Effector memory CD4-positive, alpha-beta T cell (primary cell): Measurements from ENCODE around the gene BBS1.

ENCODE experiments used
- DNase-seq, 3 donors: peaks; one replicate each; pipeline ENCODE4 v3.0.0-alpha.2; 2020
- H3K27ac ChIP-seq: 2 replicates; pipeline ENCODE4 v1.7.0; 2013; ENCODE audit warnings: mild to moderate bottlenecking, low read length, moderate library complexity; ENCODE audit not compliant: insufficient read depth, poor library complexity, severe bottlenecking
- H3K27me3 ChIP-seq: replicated peaks from 2 replicates; pipeline ENCODE4 v1.7.0; 2013; ENCODE audit warnings: mild to moderate bottlenecking, low read length; ENCODE audit not compliant: insufficient read depth, control insufficient read depth, poor library complexity, severe bottlenecking
- H3K36me3 ChIP-seq: 2 replicates; pipeline ENCODE4 v1.7.0; 2013; ENCODE audit warnings: mild to moderate bottlenecking, low read length, moderate library complexity; ENCODE audit not compliant: control insufficient read depth, insufficient read depth
- H3K4me1 ChIP-seq: 2 replicates; pipeline ENCODE4 v1.7.0; 2013; ENCODE audit warnings: low read length, mild to moderate bottlenecking; ENCODE audit not compliant: control insufficient read depth, insufficient read depth, poor library complexity, severe bottlenecking
- H3K4me3 ChIP-seq: 2 replicates; pipeline ENCODE4 v1.7.0; 2013; ENCODE audit warnings: low read length, low read depth, mild to moderate bottlenecking; ENCODE audit not compliant: insufficient read depth, poor library complexity, severe bottlenecking
- H3K9me3 ChIP-seq: 2 replicates; pipeline ENCODE4 v1.7.0; 2013; ENCODE audit warnings: mild to moderate bottlenecking, low read length, moderate library complexity; ENCODE audit not compliant: control insufficient read depth

The BBS1 gene

DNA sequence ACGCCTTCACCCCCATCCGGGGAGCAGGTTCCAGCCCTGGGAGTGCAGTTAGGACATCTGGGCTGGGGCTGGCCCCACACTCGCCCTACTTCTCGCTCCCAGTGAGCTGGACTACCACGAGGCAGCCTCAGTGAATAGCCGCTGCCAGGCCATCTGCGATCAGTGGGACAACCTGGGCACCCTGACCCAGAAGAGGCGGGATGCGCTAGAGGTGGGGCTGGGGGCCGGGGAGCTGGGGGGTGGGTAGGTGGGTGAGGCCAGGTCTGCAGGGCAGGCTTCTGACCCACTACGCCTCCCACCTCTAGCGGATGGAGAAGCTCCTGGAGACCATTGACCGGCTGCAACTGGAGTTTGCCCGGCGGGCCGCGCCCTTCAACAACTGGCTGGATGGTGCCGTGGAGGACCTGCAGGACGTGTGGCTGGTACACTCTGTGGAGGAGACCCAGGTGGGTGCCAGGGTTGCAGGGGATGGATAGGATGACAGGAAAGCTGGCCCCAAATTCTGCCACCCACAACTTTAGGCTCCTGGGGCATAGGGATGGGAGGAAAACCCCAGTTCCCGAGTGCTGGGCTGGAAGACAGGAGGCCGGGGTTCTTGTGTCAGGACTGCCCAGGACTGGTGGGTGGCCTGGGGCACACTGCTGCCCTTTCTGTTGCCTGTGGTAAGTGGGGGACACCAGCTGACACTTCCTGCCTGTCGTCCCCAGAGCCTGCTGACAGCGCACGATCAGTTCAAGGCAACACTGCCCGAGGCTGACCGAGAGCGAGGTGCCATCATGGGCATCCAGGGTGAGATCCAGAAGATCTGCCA lies 49.6 kb downstream of the BBS1 start:
- peaks cover 4% of the 10 kb centered on the region for H3K4me1 ChIP-seq
- H3K9me3 ChIP-seq = no peaks in the 10 kb centered on the region
- DNase-seq = no peak
- no peak overlapping the region for H3K27ac ChIP-seq
- no peaks in the 10 kb centered on the region for H3K27me3 ChIP-seq
- H3K4me3 ChIP-seq = no peak overlapping the region
- no peaks in the 10 kb centered on the region for H3K36me3 ChIP-seq

DNA sequence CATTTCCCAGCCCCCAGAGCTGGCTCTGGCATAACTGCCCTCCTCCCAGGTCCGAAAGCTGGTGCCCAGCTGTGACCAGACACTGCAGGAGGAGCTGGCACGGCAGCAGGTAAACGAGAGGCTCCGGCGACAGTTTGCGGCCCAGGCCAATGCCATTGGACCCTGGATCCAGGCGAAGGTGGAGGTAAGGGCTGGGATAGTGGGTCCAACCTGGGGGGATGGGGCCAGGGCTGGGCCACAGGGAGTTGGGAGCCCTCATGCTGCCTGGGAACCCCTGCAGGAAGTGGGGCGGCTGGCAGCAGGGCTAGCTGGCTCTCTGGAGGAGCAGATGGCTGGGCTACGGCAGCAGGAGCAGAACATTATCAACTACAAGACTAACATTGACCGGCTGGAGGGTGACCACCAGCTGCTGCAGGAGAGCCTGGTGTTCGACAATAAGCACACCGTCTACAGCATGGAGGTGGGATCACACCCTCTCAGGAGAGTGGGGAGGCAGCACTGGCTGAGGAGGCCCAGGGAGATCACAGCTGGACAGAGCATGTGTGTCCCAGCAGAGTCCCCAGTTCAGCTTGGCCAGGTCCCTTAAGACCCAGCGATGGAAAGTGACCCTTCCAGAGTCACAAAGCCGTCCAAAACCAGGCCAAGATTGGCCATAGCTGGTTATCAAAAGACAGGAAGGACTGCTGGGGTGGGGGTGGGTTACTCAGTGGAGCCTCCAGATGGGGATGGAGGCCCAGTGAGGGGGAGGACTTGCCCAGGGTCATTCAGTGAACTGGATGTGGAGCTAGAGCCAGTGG lies 50.9 kb downstream of the BBS1 start:
- no peaks in the 10 kb centered on the region for H3K27me3 ChIP-seq
- no peaks in the 10 kb centered on the region for H3K9me3 ChIP-seq
- DNase-seq = no peak
- H3K27ac ChIP-seq = no peak overlapping the region
- no peaks in the 10 kb centered on the region for H3K36me3 ChIP-seq
- H3K4me3 ChIP-seq = no peak overlapping the region
- peaks cover 4% of the 10 kb centered on the region for H3K4me1 ChIP-seq

DNA sequence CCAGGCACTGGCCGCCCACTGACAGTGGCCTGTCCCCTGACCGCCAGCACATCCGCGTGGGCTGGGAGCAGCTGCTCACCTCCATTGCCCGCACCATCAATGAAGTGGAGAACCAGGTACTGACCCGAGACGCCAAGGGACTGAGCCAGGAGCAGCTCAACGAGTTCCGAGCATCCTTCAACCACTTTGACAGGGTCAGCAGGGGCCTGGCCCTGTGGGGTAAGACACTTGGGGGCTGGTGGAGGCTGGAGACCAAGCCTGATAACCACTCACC lies 51.5 kb downstream of the BBS1 start:
- DNase-seq = no peak
- Histone ChIP-seq H3K9me3 (no peaks in the 10 kb centered on the region), H3K36me3 (no peaks in the 10 kb centered on the region), H3K27me3 (no peaks in the 10 kb centered on the region), H3K4me1 (peaks cover 4% of the 10 kb centered on the region), H3K27ac (no peak overlapping the region), H3K4me3 (no peak overlapping the region)

DNA sequence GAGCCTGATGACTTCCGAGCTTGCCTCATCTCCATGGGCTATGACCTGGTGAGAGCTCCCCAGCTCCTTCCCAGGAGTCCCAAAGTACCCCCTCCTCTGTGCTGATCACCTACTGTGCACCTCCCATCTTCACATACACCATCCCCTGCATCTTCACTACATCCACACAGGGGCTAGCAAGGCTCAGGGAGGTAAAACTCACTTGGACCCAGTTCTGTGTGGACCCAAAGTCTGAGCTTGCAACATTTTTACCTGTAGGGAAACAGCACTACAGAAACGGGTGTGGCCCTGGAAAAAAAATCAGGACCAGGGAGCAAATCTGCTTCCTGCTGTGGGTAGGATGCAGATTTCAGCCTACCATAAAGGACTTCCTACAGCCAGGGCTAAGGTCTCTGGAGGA lies 51.8 kb downstream of the BBS1 start:
- H3K9me3 ChIP-seq = no peaks in the 10 kb centered on the region
- no peaks in the 10 kb centered on the region for H3K27me3 ChIP-seq
- H3K4me1 ChIP-seq = peaks cover 4% of the 10 kb centered on the region
- H3K27ac ChIP-seq = no peak overlapping the region
- H3K4me3 ChIP-seq = no peak overlapping the region
- H3K36me3 ChIP-seq = no peaks in the 10 kb centered on the region
- DNase-seq = no peak

DNA sequence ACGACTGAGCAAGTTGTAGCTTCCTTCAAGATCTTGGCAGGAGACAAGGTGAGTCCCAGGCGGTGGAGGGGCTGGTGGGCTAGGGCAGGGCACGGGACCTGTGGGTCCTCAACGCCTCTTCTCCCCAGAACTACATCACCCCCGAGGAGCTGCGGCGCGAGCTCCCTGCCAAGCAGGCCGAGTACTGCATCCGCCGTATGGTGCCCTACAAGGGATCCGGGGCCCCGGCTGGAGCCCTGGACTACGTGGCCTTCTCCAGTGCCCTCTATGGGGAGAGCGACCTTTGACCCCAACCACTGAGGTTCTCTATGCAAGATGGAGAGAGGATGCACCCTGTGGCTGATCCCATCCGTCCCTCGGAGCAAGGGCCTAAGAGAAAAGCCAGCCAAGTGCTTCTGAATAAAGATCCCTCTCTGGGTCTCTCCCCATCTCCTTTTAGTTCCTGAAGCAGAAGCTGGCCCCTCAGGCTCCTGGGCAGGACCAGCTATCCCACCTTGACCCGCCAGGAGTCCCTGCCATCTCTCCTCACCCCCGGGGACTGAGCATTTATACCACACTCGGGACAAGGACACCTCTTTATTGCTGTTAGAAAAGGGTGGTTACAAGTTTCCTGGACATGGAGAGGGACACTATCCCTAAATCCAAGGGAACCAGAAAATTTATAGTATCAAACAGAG lies 52.6 kb downstream of the BBS1 start:
- H3K9me3 ChIP-seq = no peaks in the 10 kb centered on the region
- H3K36me3 ChIP-seq = no peaks in the 10 kb centered on the region
- no peak overlapping the region for H3K27ac ChIP-seq
- H3K4me1 ChIP-seq = peaks cover 9% of the 10 kb centered on the region
- no peaks in the 10 kb centered on the region for H3K27me3 ChIP-seq
- no peak for DNase-seq
- H3K4me3 ChIP-seq = no peak overlapping the region

DNA sequence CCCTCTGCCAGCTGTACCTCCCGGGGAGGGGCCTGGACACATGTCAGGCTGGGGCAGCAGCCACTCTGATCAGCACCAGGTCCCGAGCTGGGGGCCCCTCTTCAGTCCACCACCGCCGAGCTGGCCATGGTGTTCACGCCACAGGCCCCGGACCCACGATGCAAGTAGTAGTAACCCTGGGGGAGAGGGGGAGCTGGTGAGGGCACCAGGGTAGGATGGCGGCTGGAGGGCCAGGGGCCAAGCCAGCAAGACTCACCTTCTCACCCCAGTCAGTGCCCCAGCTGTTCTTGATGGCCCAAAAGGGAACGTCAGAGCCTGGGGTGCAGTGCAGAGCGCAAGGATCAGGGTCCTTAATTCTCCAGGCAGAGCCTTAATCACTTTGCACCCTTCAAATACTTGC lies 53.4 kb downstream of the BBS1 start:
- no peak overlapping the region for H3K4me3 ChIP-seq
- peaks cover 8% of the 10 kb centered on the region for H3K4me1 ChIP-seq
- no peaks in the 10 kb centered on the region for H3K27me3 ChIP-seq
- no peak overlapping the region for H3K27ac ChIP-seq
- DNase-seq = no peak
- H3K36me3 ChIP-seq = no peaks in the 10 kb centered on the region
- no peaks in the 10 kb centered on the region for H3K9me3 ChIP-seq

DNA sequence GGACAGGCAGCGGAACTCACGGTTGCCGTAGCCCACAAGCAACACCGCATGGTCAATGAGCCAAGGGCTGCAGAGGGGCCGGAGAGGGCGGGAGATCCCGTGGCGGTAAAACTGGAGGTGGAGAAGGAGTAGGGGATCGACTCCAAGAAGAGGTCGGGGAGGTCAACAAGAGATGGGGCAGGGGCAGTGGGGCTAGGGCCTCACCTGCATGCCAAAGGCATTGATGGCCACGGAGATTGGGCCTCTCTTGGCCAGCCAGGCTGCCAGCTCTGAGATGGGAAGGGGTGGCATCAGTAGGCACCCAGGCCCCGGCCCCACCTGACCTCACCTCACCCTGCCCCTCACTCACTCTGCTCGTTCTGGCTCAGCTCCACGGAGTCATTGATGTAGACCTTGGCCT lies 54.1 kb downstream of the BBS1 start:
- no peak overlapping the region for H3K4me3 ChIP-seq
- no peak overlapping the region for H3K27ac ChIP-seq
- H3K9me3 ChIP-seq = no peaks in the 10 kb centered on the region
- DNase-seq = no peak
- H3K4me1 ChIP-seq = peaks cover 5% of the 10 kb centered on the region
- H3K36me3 ChIP-seq = no peaks in the 10 kb centered on the region
- H3K27me3 ChIP-seq = no peaks in the 10 kb centered on the region

DNA sequence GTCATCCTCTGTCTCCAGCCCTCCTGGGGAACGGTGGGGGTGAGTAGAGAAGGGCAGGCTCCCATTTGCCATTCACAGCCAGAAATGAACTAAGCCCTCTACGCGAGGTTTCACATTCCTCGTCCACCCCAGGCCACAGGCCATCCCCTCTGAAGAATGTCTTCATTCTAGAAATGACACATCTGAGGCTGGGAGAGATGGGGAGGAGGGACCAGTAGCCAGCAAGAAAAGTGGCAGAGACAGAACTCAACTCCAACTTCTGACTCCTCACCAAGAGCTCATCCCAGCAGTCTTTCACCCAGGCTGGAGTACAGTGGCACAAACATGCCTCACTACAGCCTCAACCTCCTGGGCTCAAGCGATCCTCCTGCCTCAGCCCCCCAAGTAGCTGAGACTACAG lies 54.5 kb downstream of the BBS1 start:
- Histone ChIP-seq H3K4me3 (no peak overlapping the region), H3K36me3 (no peaks in the 10 kb centered on the region), H3K4me1 (peaks cover 5% of the 10 kb centered on the region), H3K9me3 (no peaks in the 10 kb centered on the region), H3K27me3 (no peaks in the 10 kb centered on the region), H3K27ac (no peak overlapping the region)
- no peak for DNase-seq

DNA sequence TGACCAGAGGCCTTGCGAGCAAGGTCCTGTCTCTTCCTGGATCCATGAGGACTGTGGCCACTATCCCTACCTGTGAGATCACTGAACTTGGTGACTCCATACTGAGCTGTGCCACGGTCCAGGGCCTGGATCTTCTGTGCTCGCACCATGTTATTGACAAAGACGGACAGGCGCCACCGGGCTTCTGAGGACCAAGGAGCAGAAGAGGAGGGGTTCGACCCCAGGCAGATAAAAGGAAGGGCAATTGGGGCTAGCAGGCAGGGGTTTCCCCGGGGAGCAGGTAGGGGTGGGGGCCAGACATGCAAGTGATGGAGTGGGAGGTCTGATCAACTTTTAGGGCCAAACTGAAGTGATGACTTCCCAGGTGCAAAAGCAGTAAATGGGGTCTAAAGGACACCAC lies 55.8 kb downstream of the BBS1 start:
- no peak for DNase-seq
- H3K9me3 ChIP-seq = no peaks in the 10 kb centered on the region
- no peaks in the 10 kb centered on the region for H3K27me3 ChIP-seq
- no peak overlapping the region for H3K4me3 ChIP-seq
- H3K27ac ChIP-seq = no peak overlapping the region
- no peaks in the 10 kb centered on the region for H3K36me3 ChIP-seq
- H3K4me1 ChIP-seq = peaks cover 5% of the 10 kb centered on the region

DNA sequence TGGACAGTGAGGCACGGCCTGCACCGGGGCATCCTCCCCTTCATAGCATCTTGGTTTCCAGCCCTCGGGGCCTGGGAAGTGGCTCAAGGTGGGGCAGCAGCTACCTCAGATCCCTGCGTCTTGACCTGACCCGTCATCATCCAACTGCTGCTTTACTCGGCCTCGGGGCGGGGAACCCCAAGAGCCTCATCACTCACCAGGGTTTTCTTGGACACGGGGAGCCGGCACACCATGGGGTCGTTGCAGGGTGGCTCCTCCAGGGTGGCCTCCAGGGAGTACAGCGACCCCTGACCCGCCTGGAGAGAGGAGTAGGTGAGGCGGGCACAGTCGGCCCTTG lies 57.3 kb downstream of the BBS1 start:
- Histone ChIP-seq H3K4me1 (peaks cover 5% of the 10 kb centered on the region), H3K27ac (no peak overlapping the region), H3K36me3 (no peaks in the 10 kb centered on the region), H3K4me3 (peak overlapping the region; percentile 65), H3K27me3 (no peaks in the 10 kb centered on the region), H3K9me3 (no peaks in the 10 kb centered on the region)
- no peak for DNase-seq
